HCT116 (cell line): ENCODE data around the gene C2CD2. TPM values are rescaled to one million over a fixed set of nuclear protein-coding genes. Genes with fewer than 3 reads are reported as not detected.

Experiments used
- ATAC-seq: fragments of 200-7000 bp; cut with Tn5 transposase; 2 replicates; pipeline ENCODE4 v1.9.1; 2020; ENCODE audit warnings: mild to moderate bottlenecking, moderate library complexity
- BruUV-seq: library from RNA; stranded (reverse); fragments of 400-500 nt; replicated peaks from 2 replicates; lab custom pipeline; 2021; lab: Mats Ljungman, UMichigan
- CTCF ChIA-PET: fragments of 300-600 bp; sonication (Branson Sonifier 250); formaldehyde crosslinking; loops from one replicate; lab custom pipeline; 2021; ENCODE audit warnings: antibody characterized with exemption; lab: Charles Lee
- POLR2A ChIA-PET: fragments of 300-600, 350-600 bp; sonication (Branson Sonifier 250); formaldehyde crosslinking; loops from one replicate; lab custom pipeline; 2021; ENCODE audit warnings: antibody characterized with exemption; lab: Charles Lee
- RAD21 ChIA-PET, 2 experiments: fragments of 300-600 bp; sonication (Branson Sonifier 250); formaldehyde crosslinking; loops; one replicate each; lab custom pipeline; 2023; ENCODE audit warnings: low total read pairs in 2 of 2; ENCODE audit not compliant: uncharacterized antibody in 2 of 2, unreplicated experiment in 2 of 2, low non-redundant PET in 1 of 2; lab: Charles Lee
- DNase-seq: peaks from one replicate; pipeline ENCODE4 v3.0.0-alpha.2; 2010; ENCODE audit warnings: low read depth, low spot score
- H2AFZ ChIP-seq: fragments of 200-600 bp; shearing (Covaris generic), sonication (generic); 2 replicates; pipeline ENCODE4 v1.6.1; 2017; ENCODE audit warnings: low read depth, mixed run types, mixed read lengths, antibody characterized with exemption, low read length; ENCODE audit not compliant: poor library complexity, severe bottlenecking
- H3K27ac ChIP-seq: 2 replicates; pipeline ENCODE4 v1.5.1; 2012; ENCODE audit warnings: low read depth, low read length
- H3K27me3 ChIP-seq: fragments of 200-600 bp; sonication (generic); 2 replicates; pipeline ENCODE4 v1.6.1; 2016; ENCODE audit warnings: mixed run types, low read length, mixed read lengths; ENCODE audit not compliant: insufficient read depth
- H3K36me3 ChIP-seq, 2 experiments: fragments of 200-500 bp in 1 of 2; fragments of 200-600 bp in 1 of 2; sonication (Bioruptor generic) in 1 of 2; sonication (generic) in 1 of 2; 2 replicates each; pipeline versions ENCODE4 v1.5.1 to v1.6.1; 2014 to 2016; ENCODE audit warnings: low read length in 2 of 2, inconsistent platforms in 1 of 2, mixed read lengths in 1 of 2, mixed run types in 1 of 2; ENCODE audit not compliant: insufficient read depth in 2 of 2, control insufficient read depth in 1 of 2
- H3K4me1 ChIP-seq, 2 experiments: fragments of 200-600 bp in 1 of 2; sonication (generic) in 1 of 2; 2 replicates each; pipeline versions ENCODE4 v1.5.1 to v1.6.1; 2012 to 2017; ENCODE audit warnings: low read length in 2 of 2, inconsistent platforms in 1 of 2, mild to moderate bottlenecking in 1 of 2, mixed read lengths in 1 of 2, mixed run types in 1 of 2, moderate library complexity in 1 of 2; ENCODE audit not compliant: insufficient read depth in 2 of 2, control insufficient read depth in 1 of 2
- H3K4me2 ChIP-seq: fragments of 200-600 bp; sonication (generic); 2 replicates; pipeline ENCODE4 v1.6.1; 2017; ENCODE audit warnings: mixed run types, low read length, mixed read lengths
- H3K4me3 ChIP-seq, 2 experiments: fragments of 200-600 bp in 1 of 2; sonication (generic) in 1 of 2; replicated peaks in 1 of 2; 2 replicates each; pipeline ENCODE4 v1.5.1; 2011 to 2016; ENCODE audit warnings: low read length in 2 of 2, control low read depth in 1 of 2, low read depth in 1 of 2, mild to moderate bottlenecking in 1 of 2, mixed read lengths in 1 of 2, mixed run types in 1 of 2
- H3K79me2 ChIP-seq: fragments of 200-600 bp; sonication (generic); 2 replicates; pipeline ENCODE4 v1.6.1; 2017; ENCODE audit warnings: mild to moderate bottlenecking, mixed run types, low read length, moderate library complexity, mixed read lengths; ENCODE audit not compliant: insufficient read depth
- H3K9ac ChIP-seq: fragments of 200-600 bp; sonication (generic); 2 replicates; pipeline ENCODE4 v1.6.1; 2016; ENCODE audit warnings: low read length, mixed read lengths
- H3K9me2 ChIP-seq: fragments of 200-600 bp; sonication (generic), shearing (Covaris generic); 2 replicates; pipeline ENCODE4 v1.6.1; 2017; ENCODE audit warnings: mixed run types, mild to moderate bottlenecking, moderate library complexity; ENCODE audit not compliant: insufficient read depth
- H3K9me3 ChIP-seq, 2 experiments: fragments of 200-500 bp in 1 of 2; fragments of 200-600 bp in 1 of 2; sonication (Bioruptor generic) in 1 of 2; sonication (generic) in 1 of 2; 2 replicates each; pipeline ENCODE4 v1.6.1; 2014 to 2017; ENCODE audit warnings: low read length in 2 of 2, mixed read lengths in 2 of 2, inconsistent platforms in 1 of 2, low read depth in 1 of 2, mild to moderate bottlenecking in 1 of 2, mixed run types in 1 of 2, moderate library complexity in 1 of 2; ENCODE audit not compliant: control insufficient read depth in 1 of 2, insufficient read depth in 1 of 2
- H4K20me1 ChIP-seq: fragments of 200-600 bp; sonication (generic), shearing (Covaris generic); 2 replicates; pipeline ENCODE4 v1.6.1; 2017; ENCODE audit warnings: mixed run types, mild to moderate bottlenecking, moderate library complexity; ENCODE audit not compliant: insufficient read depth
- ATF3 ChIP-seq: IDR thresholded peaks from 2 replicates; pipeline ENCODE4 v1.6.1; 2012
- CBX3 ChIP-seq: IDR thresholded peaks from 2 replicates; pipeline ENCODE4 v1.6.1; 2012; ENCODE audit warnings: low read depth
- CEBPB ChIP-seq: IDR thresholded peaks from 2 replicates; pipeline ENCODE4 v1.6.1; 2012; ENCODE audit warnings: low read depth
- FOSL1 ChIP-seq: IDR thresholded peaks from 2 replicates; pipeline ENCODE4 v1.6.1; 2012; ENCODE audit warnings: low read depth
- JUND ChIP-seq: IDR thresholded peaks from 2 replicates; pipeline ENCODE4 v1.6.1; 2012
- MAX ChIP-seq: IDR thresholded peaks from 2 replicates; pipeline ENCODE4 v1.6.1; 2012
- POLR2A ChIP-seq: IDR thresholded peaks from 2 replicates; pipeline ENCODE4 v1.7.0; 2011; ENCODE audit warnings: borderline replicate concordance; ENCODE audit not compliant: insufficient read depth, insufficient read length; ENCODE audit errors: extremely low read depth
- POLR2AphosphoS5 ChIP-seq: IDR thresholded peaks from 2 replicates; pipeline ENCODE4 v1.6.1; 2011; ENCODE audit warnings: mild to moderate bottlenecking, low read depth, low read length, moderate library complexity
- RAD21 ChIP-seq: IDR thresholded peaks from 2 replicates; pipeline ENCODE4 v1.6.1; 2012; ENCODE audit warnings: low read depth, mild to moderate bottlenecking
- SIN3A ChIP-seq: IDR thresholded peaks from 2 replicates; pipeline ENCODE4 v1.6.1; 2012; ENCODE audit warnings: low read depth
- SP1 ChIP-seq: IDR thresholded peaks from 2 replicates; pipeline ENCODE4 v1.6.1; 2012; ENCODE audit warnings: low read depth
- SRF ChIP-seq: IDR thresholded peaks from 2 replicates; pipeline ENCODE4 v1.6.1; 2012; ENCODE audit warnings: low read depth
- YY1 ChIP-seq: IDR thresholded peaks from 2 replicates; pipeline ENCODE4 v1.6.1; 2011; ENCODE audit warnings: low read length, low read depth, moderate library complexity, mild to moderate bottlenecking; ENCODE audit not compliant: insufficient replicate concordance; ENCODE audit errors: extremely low read depth
- intact Hi-C: fragments of 100-400 bp; cut with micrococcal nuclease; formaldehyde crosslinking; loops from 2 replicates; pipeline ENCODE4 v1.10.0; 2022
- total RNA-seq: library from RNA; stranded (reverse); gene quantifications from one replicate; pipeline ENCODE4 v1.2.1, GENCODE V29; 2021; ENCODE audit not compliant: unreplicated experiment
- TF ChIP-seq, protein P1 (sequence below): IDR thresholded peaks from 2 replicates; pipeline ENCODE4 v1.6.1; 2012; ENCODE audit warnings: low read depth

The C2CD2 gene
- total RNA-seq, 1 experiment from 2014 or later: 22.0 TPM

GRCh38 chr21:42000908-42001307 is 47.1 kb upstream of the C2CD2 start (continued):
- TF ChIP-seq ATF3: no peak

DNA sequence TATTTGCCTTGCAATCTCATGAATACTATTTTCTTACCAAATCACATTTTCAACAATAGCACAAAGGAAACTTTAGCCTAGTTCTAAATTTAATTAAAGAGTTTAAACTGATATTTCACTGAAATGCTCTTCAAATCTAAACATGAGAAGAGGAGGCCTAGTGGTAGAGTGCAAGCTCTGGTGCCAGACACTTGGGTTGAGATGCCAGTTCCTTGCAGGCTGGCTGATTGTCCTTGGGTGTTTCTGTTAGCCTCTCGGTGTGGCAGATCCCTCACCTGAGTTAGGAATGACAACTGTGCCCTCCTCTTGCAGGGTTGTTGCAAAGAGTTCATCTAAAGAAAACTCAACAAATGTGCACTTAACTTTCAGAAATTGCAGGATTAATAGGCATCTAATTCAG is 43.8 kb upstream of the C2CD2 start:
- CTCF ChIA-PET: no interaction called here

More for the DNA sequence above, 43.8 kb upstream of the C2CD2 start:
- ATAC-seq (no peak), DNase-seq (no peak)
- Histone ChIP-seq H3K9me2 (no peaks in the 10 kb centered on the region), H3K4me1 (no peaks in the 10 kb centered on the region), H4K20me1 (no peaks in the 10 kb centered on the region), H3K4me3 (no peak overlapping the region), H3K36me3 (peaks cover 18 to 47% of the 10 kb centered on the region in 2 experiments; a peak in 3 of 4 replicates), H3K9ac (no peak overlapping the region), H3K27ac (no peak overlapping the region), H3K9me3 (no peaks in the 10 kb centered on the region; a peak in 1 of 4 replicates), H3K79me2 (peaks cover 57% of the 10 kb centered on the region), H3K4me2 (no peak overlapping the region), H3K27me3 (no peaks in the 10 kb centered on the region), H2AFZ (no peak overlapping the region)
- BruUV-seq: no TSS peak
- POLR2A ChIA-PET: no interaction called here
- intact Hi-C loops: no loop called here
- RAD21 ChIA-PET: no interaction called here
- TF ChIP-seq, protein P1, sequence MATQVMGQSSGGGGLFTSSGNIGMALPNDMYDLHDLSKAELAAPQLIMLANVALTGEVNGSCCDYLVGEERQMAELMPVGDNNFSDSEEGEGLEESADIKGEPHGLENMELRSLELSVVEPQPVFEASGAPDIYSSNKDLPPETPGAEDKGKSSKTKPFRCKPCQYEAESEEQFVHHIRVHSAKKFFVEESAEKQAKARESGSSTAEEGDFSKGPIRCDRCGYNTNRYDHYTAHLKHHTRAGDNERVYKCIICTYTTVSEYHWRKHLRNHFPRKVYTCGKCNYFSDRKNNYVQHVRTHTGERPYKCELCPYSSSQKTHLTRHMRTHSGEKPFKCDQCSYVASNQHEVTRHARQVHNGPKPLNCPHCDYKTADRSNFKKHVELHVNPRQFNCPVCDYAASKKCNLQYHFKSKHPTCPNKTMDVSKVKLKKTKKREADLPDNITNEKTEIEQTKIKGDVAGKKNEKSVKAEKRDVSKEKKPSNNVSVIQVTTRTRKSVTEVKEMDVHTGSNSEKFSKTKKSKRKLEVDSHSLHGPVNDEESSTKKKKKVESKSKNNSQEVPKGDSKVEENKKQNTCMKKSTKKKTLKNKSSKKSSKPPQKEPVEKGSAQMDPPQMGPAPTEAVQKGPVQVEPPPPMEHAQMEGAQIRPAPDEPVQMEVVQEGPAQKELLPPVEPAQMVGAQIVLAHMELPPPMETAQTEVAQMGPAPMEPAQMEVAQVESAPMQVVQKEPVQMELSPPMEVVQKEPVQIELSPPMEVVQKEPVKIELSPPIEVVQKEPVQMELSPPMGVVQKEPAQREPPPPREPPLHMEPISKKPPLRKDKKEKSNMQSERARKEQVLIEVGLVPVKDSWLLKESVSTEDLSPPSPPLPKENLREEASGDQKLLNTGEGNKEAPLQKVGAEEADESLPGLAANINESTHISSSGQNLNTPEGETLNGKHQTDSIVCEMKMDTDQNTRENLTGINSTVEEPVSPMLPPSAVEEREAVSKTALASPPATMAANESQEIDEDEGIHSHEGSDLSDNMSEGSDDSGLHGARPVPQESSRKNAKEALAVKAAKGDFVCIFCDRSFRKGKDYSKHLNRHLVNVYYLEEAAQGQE: no peak
- TF ChIP-seq JUND: no peak
- no peak for TF ChIP-seq MAX
- TF ChIP-seq CBX3: no peak
- TF ChIP-seq POLR2AphosphoS5: no peak
- no peak for TF ChIP-seq SRF
- no peak for TF ChIP-seq FOSL1
- no peak for TF ChIP-seq SP1
- no peak for TF ChIP-seq YY1
- no peak for TF ChIP-seq CEBPB
- TF ChIP-seq SIN3A: no peak
- no peak for TF ChIP-seq RAD21
- no peak for TF ChIP-seq POLR2A
